Duodenal mucosa (tissue), 2 donors: Measurements from ENCODE around the gene RETN.

Experiments
- H3K27ac ChIP-seq: one replicate; pipeline ENCODE4 v1.7.0; 2013; ENCODE audit warnings: low read depth, low read length
- H3K27me3 ChIP-seq, 2 donors: one replicate each; pipeline ENCODE4 v1.7.0; 2013; ENCODE audit warnings: low read length in 2 of 2, control low read depth in 1 of 2; ENCODE audit not compliant: insufficient read depth in 2 of 2, control insufficient read depth in 1 of 2
- H3K36me3 ChIP-seq, 2 donors: one replicate each; pipeline ENCODE4 v1.7.0; 2013; ENCODE audit warnings: low read length in 2 of 2, control low read depth in 1 of 2; ENCODE audit not compliant: insufficient read depth in 2 of 2, control insufficient read depth in 1 of 2
- H3K4me1 ChIP-seq, 2 donors: one replicate each; pipeline ENCODE4 v1.7.0; 2013; ENCODE audit warnings: low read length in 2 of 2, control low read depth in 1 of 2; ENCODE audit not compliant: insufficient read depth in 2 of 2, control insufficient read depth in 1 of 2
- H3K4me3 ChIP-seq, 2 donors: one replicate each; pipeline ENCODE4 v1.7.0; 2013; ENCODE audit warnings: low read length in 2 of 2, low read depth in 1 of 2
- H3K9ac ChIP-seq, 2 donors: one replicate each; pipeline ENCODE4 v1.7.0; 2013; ENCODE audit warnings: low read length in 2 of 2, low read depth in 1 of 2
- H3K9me3 ChIP-seq, 2 donors: one replicate each; pipeline ENCODE4 v1.7.0; 2013; ENCODE audit warnings: low read length in 2 of 2, control low read depth in 1 of 2; ENCODE audit not compliant: control insufficient read depth in 1 of 2

Gene RETN

GRCh38 chr19:7674010-7675005, 5.5 kb downstream of the RETN start:
- Histone ChIP-seq H3K9me3 (peaks cover 0 to 2% of the 10 kb centered on the region in 2 donors), H3K27me3 (peaks cover 8 to 28% of the 10 kb centered on the region in 2 donors), H3K9ac (no peak overlapping the region), H3K4me3 (no peak overlapping the region), H3K4me1 (peaks cover 2 to 6% of the 10 kb centered on the region in 2 donors), H3K36me3 (no peaks in the 10 kb centered on the region), H3K27ac (no peak overlapping the region)

DNA sequence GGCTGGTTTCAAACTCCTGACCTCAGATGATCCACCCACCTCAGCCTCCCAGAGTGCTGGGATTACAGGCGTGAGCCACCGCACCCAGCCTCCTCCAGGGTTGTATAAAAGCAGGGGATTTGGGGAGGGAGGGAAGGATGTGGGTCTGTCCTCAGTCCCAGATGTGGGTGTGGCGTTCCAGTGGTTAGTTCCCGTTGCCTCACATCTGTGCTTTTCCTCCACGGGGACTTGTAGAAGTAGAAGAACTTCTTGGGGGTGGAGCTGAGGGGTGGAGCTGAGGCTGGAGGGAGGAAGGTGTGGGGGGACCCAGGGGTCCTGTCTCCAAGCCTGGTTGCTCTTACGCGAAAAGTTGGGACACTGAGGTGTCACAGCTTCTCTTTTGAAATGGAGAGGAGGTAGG, 7.5 kb downstream of the RETN start:
- Histone ChIP-seq H3K9me3 (peaks cover 0 to 2% of the 10 kb centered on the region in 2 donors), H3K9ac (no peak overlapping the region), H3K36me3 (no peaks in the 10 kb centered on the region), H3K27me3 (peaks cover 8 to 23% of the 10 kb centered on the region in 2 donors), H3K4me3 (no peak overlapping the region), H3K4me1 (peaks cover 6 to 21% of the 10 kb centered on the region in 2 donors), H3K27ac (no peak overlapping the region)

DNA sequence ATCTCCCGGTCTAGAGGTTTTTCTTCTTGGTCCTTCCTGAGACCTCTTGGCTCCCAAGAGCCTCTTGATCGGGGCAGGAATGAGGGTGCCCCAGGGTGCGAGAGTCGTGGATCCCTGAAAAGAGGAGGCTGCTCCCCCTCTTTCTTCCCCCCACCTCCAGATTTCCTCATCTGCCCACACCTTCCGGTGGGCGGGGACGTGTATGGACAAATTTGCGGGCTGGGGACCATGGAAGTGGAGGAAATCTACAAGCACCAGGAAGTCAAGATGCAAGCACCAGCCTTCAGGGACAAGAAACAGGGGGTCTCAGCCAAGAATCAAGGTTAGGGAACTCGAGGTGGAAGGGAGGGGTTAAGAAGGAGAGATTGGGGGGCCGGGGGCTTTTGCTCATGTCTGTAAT, 8.0 kb downstream of the RETN start, which contains the start of gene MCEMP1:
MCEMP1 (plus strand) TSS at position 237 of the 400 bp plus-strand sequence; CDS start at position 268, 31 bp downstream.
- Histone ChIP-seq H3K9me3 (peaks cover 0 to 2% of the 10 kb centered on the region in 2 donors), H3K27ac (no peak within 1 kb of the TSS), H3K27me3 (peaks cover 8 to 20% of the 10 kb centered on the region in 2 donors), H3K4me1 (peaks cover 6 to 26% of the 10 kb centered on the region in 2 donors), H3K9ac (no peak within 1 kb of the TSS), H3K36me3 (no peaks in the 10 kb centered on the region), H3K4me3 (no peak within 1 kb of the TSS)

DNA sequence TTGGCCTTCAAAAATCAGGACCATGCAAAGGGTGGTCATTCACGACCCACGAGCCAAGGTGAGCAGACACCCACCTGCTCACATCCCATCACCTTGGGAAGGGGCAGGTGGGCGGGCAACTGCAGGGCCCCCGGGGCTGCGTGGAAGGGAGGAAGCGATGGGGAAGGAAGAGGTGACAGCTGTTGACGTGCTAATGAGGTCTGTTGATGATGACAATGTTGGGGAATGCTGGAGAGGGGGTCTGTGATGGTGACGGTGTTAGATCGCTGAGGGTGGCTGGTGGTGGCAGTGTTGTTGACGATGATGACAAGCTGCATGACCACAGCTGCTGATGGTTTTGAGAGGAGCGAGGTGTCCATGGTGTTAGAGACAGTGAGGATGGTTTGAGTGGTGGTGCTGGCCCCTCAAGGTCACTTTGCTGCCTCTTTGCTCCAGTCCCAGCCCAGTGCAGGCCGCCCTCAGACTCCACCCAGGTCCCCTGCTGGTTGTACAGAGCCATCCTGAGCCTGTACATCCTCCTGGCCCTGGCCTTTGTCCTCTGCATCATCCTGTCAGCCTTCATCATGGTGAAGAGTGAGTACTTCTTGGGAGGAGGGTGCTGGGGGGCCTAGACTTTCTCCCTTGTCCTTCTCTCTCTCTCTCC, 8.9 kb downstream of the RETN start:
- H3K36me3 ChIP-seq: peaks cover 0 to 6% of the 10 kb centered on the region in 2 donors
- peaks cover 0 to 2% of the 10 kb centered on the region in 2 donors for H3K9me3 ChIP-seq
- peaks cover 8 to 18% of the 10 kb centered on the region in 2 donors for H3K27me3 ChIP-seq
- H3K4me1 ChIP-seq: peaks cover 6 to 27% of the 10 kb centered on the region in 2 donors
- H3K9ac ChIP-seq: no peak overlapping the region
- H3K4me3 ChIP-seq: no peak overlapping the region
- no peak overlapping the region for H3K27ac ChIP-seq

- no peaks in the 10 kb centered on the region for H3K9me3 ChIP-seq
- H3K4me1 ChIP-seq: peaks cover 6 to 27% of the 10 kb centered on the region in 2 donors
- no peak overlapping the region for H3K4me3 ChIP-seq
- peak overlapping the region in 1 of 2 donors; percentile 2 for H3K9ac ChIP-seq
- no peak overlapping the region for H3K27ac ChIP-seq
- H3K36me3 ChIP-seq: peaks cover 0 to 12% of the 10 kb centered on the region in 2 donors
- peaks cover 8 to 14% of the 10 kb centered on the region in 2 donors for H3K27me3 ChIP-seq
These were observed 10.3 kb downstream of the RETN start for GRCh38 chr19:7678971-7679751.

- no peaks in the 10 kb centered on the region for H3K9me3 ChIP-seq
- H3K36me3 ChIP-seq: peaks cover 0 to 12% of the 10 kb centered on the region in 2 donors
- peak overlapping the region; percentile 83 to 93 for H3K4me3 ChIP-seq
- peak overlapping the region; percentile 92 to 94 for H3K9ac ChIP-seq
- no peak overlapping the region for H3K27ac ChIP-seq
- H3K27me3 ChIP-seq: peaks cover 8 to 14% of the 10 kb centered on the region in 2 donors
- H3K4me1 ChIP-seq: peaks cover 6 to 27% of the 10 kb centered on the region in 2 donors
These were observed 11.1 kb downstream of the RETN start for GRCh38 chr19:7679771-7680605.

- H3K36me3 ChIP-seq: peaks cover 0 to 12% of the 10 kb centered on the region in 2 donors
- H3K27ac ChIP-seq: peak within 1 kb of the TSS; percentile 62
- peak within 1 kb of the TSS; percentile 83 to 93 for H3K4me3 ChIP-seq
- H3K9me3 ChIP-seq: no peaks in the 10 kb centered on the region
- H3K4me1 ChIP-seq: peaks cover 6 to 27% of the 10 kb centered on the region in 2 donors
- H3K27me3 ChIP-seq: peaks cover 7 to 14% of the 10 kb centered on the region in 2 donors
- H3K9ac ChIP-seq: peak within 1 kb of the TSS; percentile 92 to 94
These were observed 11.9 kb downstream of the RETN start, which contains the start of gene TRAPPC5 for GRCh38 chr19:7680606-7681339. Gene TRAPPC5, plus strand, starts transcription at chr19:7680833. Its CDS starts 1,421 bp downstream, at chr19:7682254.

DNA sequence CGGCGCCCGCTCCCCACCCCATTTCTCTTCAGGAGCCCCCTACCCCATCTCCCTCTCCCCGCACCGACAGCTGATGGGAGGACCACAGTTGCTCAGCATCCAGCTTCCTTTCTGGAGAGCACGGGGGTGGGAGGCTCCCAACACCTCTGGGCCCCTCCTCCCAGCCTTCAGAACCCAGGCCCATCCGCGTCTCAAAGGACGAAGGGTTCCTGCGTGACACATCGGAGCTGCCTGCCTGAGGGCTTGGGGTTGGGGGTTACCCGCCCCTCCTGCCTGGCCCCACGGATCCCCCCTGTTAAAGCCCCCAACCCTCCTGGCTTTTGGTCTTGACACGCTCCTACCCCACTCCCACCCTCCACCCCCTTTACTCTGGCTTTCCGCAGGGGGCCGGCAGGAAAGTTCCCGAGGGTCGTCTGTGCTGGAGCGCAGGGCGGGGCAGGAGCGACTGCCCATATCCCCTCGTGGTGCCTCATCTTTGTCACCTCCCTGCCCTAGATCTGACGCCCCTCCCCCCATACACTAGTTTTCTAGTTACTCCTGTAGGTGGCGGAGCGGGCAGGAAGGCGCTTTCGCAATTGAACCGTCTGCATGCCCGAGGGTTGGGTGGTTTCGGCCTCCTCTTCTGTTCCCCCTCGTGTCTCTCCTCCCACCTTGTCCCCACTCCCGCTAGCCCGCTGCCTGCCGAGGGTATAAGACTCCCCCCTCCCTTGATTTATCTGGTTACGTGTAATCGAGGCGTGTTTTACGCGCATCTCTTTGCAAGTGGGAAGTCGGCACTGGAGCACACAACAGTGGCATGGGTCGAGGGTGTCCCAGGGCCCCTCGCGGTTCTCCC, 12.7 kb downstream of the RETN start:
- H3K4me1 ChIP-seq: peaks cover 6 to 25% of the 10 kb centered on the region in 2 donors
- H3K27me3 ChIP-seq: peaks cover 5 to 14% of the 10 kb centered on the region in 2 donors
- H3K4me3 ChIP-seq: peak overlapping the region; percentile 83 to 93
- peaks cover 0 to 12% of the 10 kb centered on the region in 2 donors for H3K36me3 ChIP-seq
- no peak overlapping the region for H3K27ac ChIP-seq
- no peaks in the 10 kb centered on the region for H3K9me3 ChIP-seq
- peak overlapping the region; percentile 92 to 94 for H3K9ac ChIP-seq
